Measurements from ENCODE around the gene TUBB. TPM values are rescaled to one million over a fixed set of nuclear protein-coding genes. Genes with fewer than 3 reads are reported as not detected.
"Not testable (repeated sequence)": the region's sequence is repeated elsewhere in the genome, so short reads cannot be mapped to it uniquely, and the experiment has no call there.

The TUBB gene
- total and polyA plus RNA-seq, 2 of the 4 experiments (the other 2 are of a cell fraction): 1,401 to 2,004 TPM

DNA sequence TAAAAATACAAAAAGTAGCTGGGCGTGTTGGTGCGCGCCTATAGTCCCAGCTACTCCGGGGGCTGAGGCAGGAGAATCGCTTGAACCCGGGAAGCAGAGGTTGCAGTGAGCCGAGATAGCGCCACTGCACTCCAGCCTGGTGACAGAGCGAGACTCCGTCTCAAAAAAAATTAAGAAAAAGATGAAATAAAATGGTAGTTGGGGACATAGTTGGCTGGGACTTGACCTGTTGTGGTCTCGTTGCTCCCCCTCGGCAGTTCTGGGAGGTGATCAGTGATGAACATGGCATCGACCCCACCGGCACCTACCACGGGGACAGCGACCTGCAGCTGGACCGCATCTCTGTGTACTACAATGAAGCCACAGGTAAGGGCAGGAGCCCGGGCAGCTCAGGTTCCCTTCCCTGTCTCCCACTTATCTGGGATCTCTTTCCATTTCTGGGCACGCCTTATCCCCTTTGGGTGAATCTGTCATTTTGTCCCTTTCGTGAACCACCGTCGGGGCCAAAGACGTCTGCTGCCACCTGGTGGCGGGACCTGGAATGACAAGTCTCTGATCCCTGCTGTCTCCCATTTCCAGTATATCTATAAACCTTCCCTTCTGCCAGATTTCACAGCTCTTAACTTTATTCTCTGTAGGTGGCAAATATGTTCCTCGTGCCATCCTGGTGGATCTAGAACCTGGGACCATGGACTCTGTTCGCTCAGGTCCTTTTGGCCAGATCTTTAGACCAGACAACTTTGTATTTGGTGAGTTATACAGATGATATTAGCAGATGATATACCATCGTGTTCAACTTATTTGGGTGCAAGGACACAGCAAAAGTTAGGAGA, 2.3 kb downstream of the TUBB start (continued):
- TF ChIP-seq FOS (IDR thresholded peaks at IDR 0.05; ENCODE audit: low read depth, low read length) (no peak), RAD21 (IDR thresholded peaks at IDR 0.05; ENCODE audit: low read length) (peak; percentile 91), RFX5 (IDR thresholded peaks at IDR 0.05; ENCODE audit: low read depth, low read length) (no peak), CEBPB (IDR thresholded peaks at IDR 0.05; ENCODE audit: low read depth, low read length) (no peak)

DNA sequence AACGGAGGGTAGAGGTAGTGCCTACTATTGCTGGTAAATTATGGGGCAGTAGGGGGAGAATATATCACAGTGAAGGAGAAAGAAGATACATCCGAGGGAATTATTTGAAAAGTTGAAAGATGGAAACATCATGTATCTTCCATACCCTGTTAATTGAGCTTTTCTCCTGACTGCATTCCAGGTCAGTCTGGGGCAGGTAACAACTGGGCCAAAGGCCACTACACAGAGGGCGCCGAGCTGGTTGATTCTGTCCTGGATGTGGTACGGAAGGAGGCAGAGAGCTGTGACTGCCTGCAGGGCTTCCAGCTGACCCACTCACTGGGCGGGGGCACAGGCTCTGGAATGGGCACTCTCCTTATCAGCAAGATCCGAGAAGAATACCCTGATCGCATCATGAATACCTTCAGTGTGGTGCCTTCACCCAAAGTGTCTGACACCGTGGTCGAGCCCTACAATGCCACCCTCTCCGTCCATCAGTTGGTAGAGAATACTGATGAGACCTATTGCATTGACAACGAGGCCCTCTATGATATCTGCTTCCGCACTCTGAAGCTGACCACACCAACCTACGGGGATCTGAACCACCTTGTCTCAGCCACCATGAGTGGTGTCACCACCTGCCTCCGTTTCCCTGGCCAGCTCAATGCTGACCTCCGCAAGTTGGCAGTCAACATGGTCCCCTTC, 3.1 kb downstream of the TUBB start:
- DNase-seq; H3K9me3 ChIP-seq (ENCODE audit: control insufficient read depth, insufficient read depth, low read length); H3K4me3 ChIP-seq (ENCODE audit: insufficient read depth, low read depth, low read length); H4K5ac ChIP-seq (ENCODE audit: low read depth, low read length); dilution Hi-C loops (cut with HindIII; ENCODE audit: low sequenced_read_pairs, unreplicated experiment); H2AK9ac ChIP-seq (replicated peaks; ENCODE audit: low read depth, low read length, poor library complexity); H2AK5ac ChIP-seq (ENCODE audit: low read depth, low read length); H3K56ac ChIP-seq (ENCODE audit: extremely low read depth, insufficient read depth, low read length); H3K9me1 ChIP-seq (ENCODE audit: insufficient read depth, low read length); H3K4ac ChIP-seq (ENCODE audit: low read depth, low read length); BruUV-seq (replicated peaks); intact Hi-C loops (cut with micrococcal nuclease); H2BK15ac ChIP-seq (ENCODE audit: low read depth, low read length); ATAC-seq (ENCODE audit: low read depth); H3K4me1 ChIP-seq (ENCODE audit: control insufficient read depth, insufficient read depth, low read length); H4K8ac ChIP-seq (ENCODE audit: low read depth in 2 of 2, low read length in 2 of 2); H2BK120ac ChIP-seq (ENCODE audit: low read depth, low read length); H3K18ac ChIP-seq (ENCODE audit: low read depth, low read length); H3K27ac ChIP-seq (ENCODE audit: insufficient read depth, low read length); H2BK20ac ChIP-seq (ENCODE audit: low read depth, low read length); H4K91ac ChIP-seq (ENCODE audit: insufficient read depth, low read depth, low read length); H3K27me3 ChIP-seq (ENCODE audit: control insufficient read depth, insufficient read depth, low read length); H2AFZ ChIP-seq (replicated peaks; ENCODE audit: low read length, poor library complexity); H2BK5ac ChIP-seq (ENCODE audit: low read depth, low read length, poor library complexity, severe bottlenecking): not testable (repeated sequence)
- Histone ChIP-seq H3K9ac (ENCODE audit: low read depth, low read length) (peak overlapping the region; percentile 43; the same call in 1 of the 2 replicates), H3K36me3 (ENCODE audit: control insufficient read depth, insufficient read depth, low read length) (peaks cover 46% of the 10 kb centered on the region), H3K23ac (ENCODE audit: low read depth, low read length) (peak overlapping the region; percentile 76; the same call in 1 of the 2 replicates), H3K14ac (replicated peaks; ENCODE audit: low read depth, low read length) (peak overlapping the region; percentile 49), H3K4me2 (ENCODE audit: low read depth, low read length) (peak overlapping the region; percentile 37; the same call in 1 of the 2 replicates), H3K79me1 (ENCODE audit: low read depth in 1 of 2, low read length in 2 of 2) (peaks cover 12 to 38% of the 10 kb centered on the region in 2 experiments; a peak in 3 of 4 replicates), H4K20me1 (ENCODE audit: insufficient read depth, low read length) (peaks cover 59% of the 10 kb centered on the region)
- WGBS, 2 experiments (ENCODE audit: extremely low coverage in 2 of 2, insufficient read length in 1 of 2): 73% methylated on average over 7 of the region's 16 CpGs; no CpG with 5 or more reads in 1 of the 2 experiments
- CTCF ChIA-PET: interaction anchor here (0.6 to 1.6 kb wide), 7 partner anchors 11 to 97 kb away, joined by 3 to 12 read pairs (median 4); no protein-coding TSS in a partner anchor
- in situ Hi-C loops (cut with MboI; ENCODE audit: low sequenced_read_pairs): loop anchor here (5.0 kb wide), 1 partner anchor 41 kb away; no protein-coding TSS in a partner anchor
- POLR2A ChIA-PET (ENCODE audit: unreplicated experiment): interaction anchor here (1.0 to 1.3 kb wide), 2 partner anchors 51 to 111 kb away, joined by 3 read pairs; partner anchors contain the start of gene DHX16
